A549 treated with dexamethasone at 1 μM for 4 hours (cell line): ENCODE results near the gene MBLAC2. TPM values are rescaled to one million over a fixed set of nuclear protein-coding genes. Genes with fewer than 3 reads are reported as not detected.

Source experiments
- total RNA-seq: library from RNA; stranded (reverse); fragments of 200-300 nt; extraction: Qiagen RNA extraction; gene quantifications from 5 replicates; pipeline ENCODE4 v1.2.3, GENCODE V29; 2022

Gene MBLAC2
- total RNA-seq = 2.1 to 2.9 TPM (median 2.5 TPM) in 5 replicates

GRCh38 chr5:90474235-90475107 lies at the start of gene MBLAC2, which contains the start of gene POLR3G:
Gene MBLAC2 (minus strand): TSS chr5:90474771. CDS start chr5:90474292, 479 bp downstream.
Gene POLR3G (plus strand): TSS chr5:90474864. CDS start chr5:90485568, 10,704 bp downstream.

GRCh38 chr5:90409318-90410177 lies 65.0 kb downstream of the MBLAC2 start, which contains the start of gene CETN3:
Gene CETN3 (minus strand): TSS chr5:90409756. CDS start chr5:90409661, 95 bp downstream.

Other genes with a start within 250 kb of the MBLAC2 start
- gene CETN3, start 65.0 kb downstream of the MBLAC2 start, total RNA-seq = 22.5 to 35.8 TPM (median 24.9 TPM) in 5 replicates
- 15.3 to 18.8 TPM (median 16.7 TPM) in 5 replicates for gene POLR3G, start 93 bp upstream of the MBLAC2 start, total RNA-seq
- gene LYSMD3, start 54.8 kb upstream of the MBLAC2 start, total RNA-seq = 8.0 to 16.6 TPM (median 13.5 TPM) in 5 replicates
- gene ADGRV1, start 84.0 kb upstream of the MBLAC2 start, total RNA-seq = 0.45 to 0.84 TPM (median 0.65 TPM) in 5 replicates